SK-N-SH (cell line): ENCODE results near the gene VIPAS39.

Experiments
- CTCF ChIP-seq: fragments of 200-600 bp; sonication (generic); IDR thresholded peaks from 2 replicates; pipeline ENCODE4 v1.6.1; 2017; ENCODE audit warnings: antibody characterized with exemption, mild to moderate bottlenecking, moderate library complexity
- EZH2phosphoT487 ChIP-seq: fragments of 200-600 bp; sonication (generic); IDR thresholded peaks from 2 replicates; pipeline ENCODE4 v1.6.1; 2017; ENCODE audit warnings: low read depth, mixed run types, mild to moderate bottlenecking, antibody characterized with exemption, moderate library complexity, borderline replicate concordance
- FOSL2 ChIP-seq: IDR thresholded peaks from 2 replicates; pipeline ENCODE4 v1.4.0; 2012; ENCODE audit warnings: low read depth, mild to moderate bottlenecking, moderate library complexity, borderline replicate concordance
- FOXJ3 ChIP-seq: sonication (generic); formaldehyde crosslinking; IDR thresholded peaks from 2 replicates; pipeline ENCODE4 v1.5.1; 2020; ENCODE audit warnings: mild to moderate bottlenecking, missing genetic modification reagents
- MXI1 ChIP-seq: IDR thresholded peaks from 2 replicates; pipeline ENCODE4 v1.6.1; 2012; ENCODE audit warnings: mild to moderate bottlenecking, low read depth, low read length, improper control_type of control experiment
- POLR2AphosphoS5 ChIP-seq: IDR thresholded peaks from 2 replicates; pipeline ENCODE4 v1.6.1; 2012; ENCODE audit warnings: low read depth, low read length
- ZBTB33 ChIP-seq: IDR thresholded peaks from 2 replicates; pipeline ENCODE4 v1.4.0; 2012; ENCODE audit warnings: low read depth, borderline replicate concordance

GRCh38 chr14:77489041-77489440, 31.6 kb upstream of the VIPAS39 start:
- TF ChIP-seq CTCF (no peak), ZBTB33 (no peak), MXI1 (no peak), FOXJ3 (no peak), EZH2phosphoT487 (no peak), POLR2AphosphoS5 (no peak), FOSL2 (no peak)
